K562 (cell line): ENCODE measurements around the gene AMZ1. TPM values are rescaled to one million over a fixed set of nuclear protein-coding genes. Genes with fewer than 3 reads are reported as not detected.

ENCODE experiments used
- BCL6 ChIP-seq: fragments of 250-450 bp; sonication (Bioruptor Pico); IDR thresholded peaks from 2 replicates; pipeline ENCODE4 v1.4.0; 2020
- BDP1 ChIP-seq: IDR thresholded peaks from 3 replicates; pipeline ENCODE4 v1.6.1; 2011; ENCODE audit not compliant: insufficient read length, insufficient read depth
- BHLHE40 ChIP-seq: IDR thresholded peaks from 2 replicates; pipeline ENCODE4 v1.6.1; 2011; ENCODE audit warnings: low read length, improper control_type of control experiment
- CEBPG ChIP-seq, 3 experiments: fragments of 200-800 bp in 1 of 3; sonication (Bioruptor generic) in 1 of 3; sonication (generic) in 1 of 3; formaldehyde crosslinking in 1 of 3; IDR thresholded peaks in 2 of 3; conservative IDR thresholded peaks in 1 of 3; 2 replicates each; pipeline versions ENCODE4 v1.6.1 to v1.8.0; 2016 to 2022; ENCODE audit warnings: missing compliant biosample characterization in 2 of 3, missing genetic modification characterization in 2 of 3, mild to moderate bottlenecking in 1 of 3, missing genetic modification reagents in 1 of 3
- CREM ChIP-seq: IDR thresholded peaks from 2 replicates; pipeline ENCODE4 v1.6.1; 2014; ENCODE audit warnings: antibody characterized with exemption, low read depth
- CTBP1 ChIP-seq: fragments of 450-650 bp; IDR thresholded peaks from 2 replicates; pipeline ENCODE4 v1.6.1; 2016; ENCODE audit warnings: borderline replicate concordance
- DPF2 ChIP-seq: fragments of 450-650 bp; IDR thresholded peaks from 2 replicates; pipeline ENCODE4 v1.6.1; 2016
- ETV1 ChIP-seq: fragments of 450-650 bp; conservative IDR thresholded peaks from 2 replicates; pipeline ENCODE4 v1.6.1; 2016; ENCODE audit warnings: missing genetic modification characterization, control low read depth, low read depth, missing compliant biosample characterization
- FOS ChIP-seq: IDR thresholded peaks from 3 replicates; pipeline ENCODE4 v1.6.1; 2011; ENCODE audit not compliant: insufficient read length; ENCODE audit errors: extremely low read depth
- FOXK1 ChIP-seq: sonication (generic); formaldehyde crosslinking; IDR thresholded peaks from 2 replicates; pipeline ENCODE4 v1.8.0; 2022; ENCODE audit warnings: missing genetic modification reagents, mild to moderate bottlenecking, borderline replicate concordance
- HSF4 ChIP-seq: fragments of 250-450 bp; sonication (Bioruptor Pico); IDR thresholded peaks from 2 replicates; pipeline ENCODE4 v2.1.2; 2022; ENCODE audit warnings: mild to moderate bottlenecking, moderate library complexity, borderline replicate concordance
- KAT2B ChIP-seq: IDR thresholded peaks from one replicate; pipeline ENCODE4 v1.6.1; 2012; ENCODE audit warnings: low read depth, mild to moderate bottlenecking, control low read depth, inconsistent platforms, low read length, moderate library complexity
- KLF16 ChIP-seq: IDR thresholded peaks from 2 replicates; pipeline ENCODE4 v1.6.1; 2016; ENCODE audit warnings: antibody characterized with exemption
- MAFG ChIP-seq: fragments of 450-650 bp; conservative IDR thresholded peaks from 2 replicates; pipeline ENCODE4 v1.6.1; 2016; ENCODE audit warnings: missing genetic modification characterization, missing compliant biosample characterization
- NR1H2 ChIP-seq: sonication (generic); formaldehyde crosslinking; IDR thresholded peaks from 2 replicates; pipeline ENCODE4 v1.4.0; 2020; ENCODE audit warnings: mild to moderate bottlenecking, missing genetic modification reagents
- NR4A1 ChIP-seq, 2 experiments: fragments of 250-450 bp in 1 of 2; fragments of 450-650 bp in 1 of 2; sonication (Bioruptor Pico) in 1 of 2; IDR thresholded peaks; 2 replicates each; pipeline versions ENCODE4 v1.4.0 to v1.6.1; 2016 to 2020; ENCODE audit warnings: mild to moderate bottlenecking in 2 of 2, missing compliant biosample characterization in 1 of 2, missing genetic modification characterization in 1 of 2, moderate library complexity in 1 of 2
- PHF8 ChIP-seq: fragments of 200-600 bp; sonication (generic); IDR thresholded peaks from 2 replicates; pipeline ENCODE4 v1.6.1; 2012; ENCODE audit warnings: mixed run types, mild to moderate bottlenecking, inconsistent platforms, low read length, moderate library complexity, borderline replicate concordance
- POLR2AphosphoS5 ChIP-seq: IDR thresholded peaks from 2 replicates; pipeline ENCODE4 v1.6.1; 2011; ENCODE audit warnings: mild to moderate bottlenecking, low read depth, low read length, moderate library complexity; ENCODE audit not compliant: control insufficient read depth, insufficient read depth
- POLR3A ChIP-seq: IDR thresholded peaks from 2 replicates; pipeline ENCODE4 v1.6.1; 2011; ENCODE audit warnings: borderline replicate concordance, mild to moderate bottlenecking, moderate library complexity; ENCODE audit not compliant: insufficient read length, insufficient read depth; ENCODE audit errors: extremely low read depth
- SIX5 ChIP-seq, 2 experiments: IDR thresholded peaks; 2 replicates each; pipeline ENCODE4 v1.6.1; 2011; ENCODE audit warnings: low read length in 2 of 2, borderline replicate concordance in 1 of 2, low read depth in 1 of 2, mild to moderate bottlenecking in 1 of 2, moderate library complexity in 1 of 2; ENCODE audit not compliant: insufficient read depth in 1 of 2
- SRF ChIP-seq, 2 experiments: fragments of 250-450, 450-650 bp in 1 of 2; sonication (Bioruptor Pico) in 1 of 2; sonication (generic) in 1 of 2; formaldehyde crosslinking; IDR thresholded peaks; 2 replicates each; pipeline versions ENCODE4 v1.5.0 to v1.5.1; 2020 to 2022; ENCODE audit warnings: mild to moderate bottlenecking in 1 of 2, missing genetic modification reagents in 1 of 2
- STAT5B ChIP-seq: fragments of 250-450 bp; sonication (Bioruptor Pico); IDR thresholded peaks from 2 replicates; pipeline ENCODE4 v1.8.0; 2021; ENCODE audit warnings: mild to moderate bottlenecking, inconsistent platforms
- U2AF2 ChIP-seq: fragments of 200-400 bp; formaldehyde crosslinking; optimal IDR thresholded peaks from 2 replicates; pipeline ENCODE3; 2017; ENCODE audit warnings: low read depth, mild to moderate bottlenecking, low read length
- ZNF551 ChIP-seq: fragments of 250-450 bp; sonication (Bioruptor Pico); IDR thresholded peaks from 2 replicates; pipeline ENCODE4 v1.5.0; 2021; ENCODE audit warnings: mild to moderate bottlenecking, moderate library complexity
- ZNF695 ChIP-seq: fragments of 450-650 bp; formaldehyde crosslinking; IDR thresholded peaks from 2 replicates; pipeline ENCODE4 v1.4.0; 2020; ENCODE audit warnings: mild to moderate bottlenecking, moderate library complexity
- polyA plus RNA-seq, 8 experiments: library from polyadenylated mRNA; depleted of rRNA in 4 of 8; stranded (reverse) in 5 of 8; unstranded in 3 of 8; fragments of >200 nt; fragmentation: Nextera tagmentation in 2 of 8; fragmentation: Illumina TruSeq in 1 of 8; extraction: Ambion mirVana in 2 of 8; extraction: Trizol in 1 of 8; gene quantifications; 2 replicates each; pipeline versions ENCODE4 v1.2.1 to v1.2.3, GENCODE V29; 2011 to 2014; ENCODE audit warnings: inconsistent platforms in 1 of 8, missing spikeins in 1 of 8
- total RNA-seq, 7 experiments: library from RNA; depleted of rRNA in 6 of 7; stranded (reverse); fragments of >200 nt in 6 of 7; fragmentation: Illumina TruSeq in 2 of 7; extraction: Trizol in 2 of 7; gene quantifications; 2 replicates each; pipeline versions ENCODE4 v1.2.1 to v1.2.3, GENCODE V29; 2011 to 2021; ENCODE audit warnings: low replicate concordance in 1 of 7
- TF ChIP-seq, protein P1 (sequence below): fragments of 450-650 bp; formaldehyde crosslinking; IDR thresholded peaks from 2 replicates; pipeline ENCODE4 v1.4.0; 2022; ENCODE audit warnings: missing genetic modification characterization
- TF ChIP-seq, protein P2 (sequence below): IDR thresholded peaks from 2 replicates; pipeline ENCODE4 v1.6.1; 2014; ENCODE audit warnings: antibody characterized with exemption

AMZ1 gene
- total and polyA plus RNA-seq, 9 of the 15 experiments (the other 6 are each of a cell fraction or from before 2014, with no cell fraction given): not detected

DNA sequence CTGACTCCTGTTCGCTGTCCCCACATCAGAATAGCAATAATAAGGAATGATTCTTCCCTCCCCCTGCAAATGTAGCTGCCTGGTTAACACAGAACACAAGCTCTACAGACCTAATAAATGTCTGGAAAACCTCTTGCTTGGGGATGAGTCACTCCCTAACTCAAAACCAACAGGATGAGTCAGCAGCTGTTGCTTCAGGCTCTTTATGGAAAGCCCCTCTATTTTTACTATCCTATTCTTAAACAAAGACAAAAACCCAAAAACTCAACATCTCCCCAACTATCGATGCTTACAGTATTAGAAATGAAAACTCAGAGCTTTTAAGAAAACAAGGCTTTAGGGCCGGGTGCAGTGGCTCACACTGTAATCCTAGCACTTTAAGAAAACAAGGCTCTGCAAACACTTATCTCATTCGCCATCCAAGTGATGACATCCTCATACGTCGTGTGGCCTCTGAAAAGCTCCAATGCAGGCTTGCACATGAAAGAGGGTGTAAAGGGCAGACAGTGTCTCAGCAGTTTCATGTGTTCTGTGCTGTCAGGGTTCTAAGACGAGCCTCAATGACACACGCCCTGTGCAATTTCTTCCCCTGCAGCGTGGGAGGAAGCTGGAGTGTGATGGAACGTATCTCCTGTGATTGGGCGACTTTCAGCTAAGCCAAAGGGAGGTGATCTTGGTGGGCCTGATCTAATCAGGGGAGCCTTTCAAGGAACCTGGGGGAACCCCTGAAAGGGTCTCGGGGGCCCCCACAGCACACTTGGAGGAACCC is 70.1 kb downstream of the AMZ1 start (continued):
- no peak for TF ChIP-seq NR4A1 (CRISPR knock-in tag; IDR thresholded peaks at IDR 0.05)
- no peak for TF ChIP-seq NR4A1 (tag; IDR thresholded peaks at IDR 0.05)
- peak; percentile 93 for TF ChIP-seq CREM
- TF ChIP-seq BHLHE40: peak; percentile 79
- TF ChIP-seq HSF4 (CRISPR knock-in tag): no peak
- peak; percentile 98 for TF ChIP-seq DPF2
- peak; percentile 45; the same call in 1 of the 2 replicates for TF ChIP-seq POLR2AphosphoS5
- TF ChIP-seq KLF16: 0 out of 2 replicates have a peak, but pooled peaks have one; percentile 14
- no peak for TF ChIP-seq BCL6 (CRISPR knock-in tag)
- TF ChIP-seq FOXK1 (CRISPR knock-in tag): no peak
- 0 out of 2 replicates have a peak, but pooled peaks have one; percentile 41 for TF ChIP-seq NR1H2 (CRISPR knock-in tag)
- TF ChIP-seq FOS: peak; percentile 76
- TF ChIP-seq CEBPG (CRISPR knock-in tag; IDR thresholded peaks at IDR 0.05): peak; percentile 88
- TF ChIP-seq CEBPG (tag; conservative IDR thresholded peaks at IDR 0.05 in 1 of 2, IDR thresholded peaks at IDR 0.05 in 1 of 2): peak; percentile 85 to 91
- no peak for TF ChIP-seq KAT2B
- TF ChIP-seq POLR3A: no peak
- TF ChIP-seq BDP1: no peak
- TF ChIP-seq STAT5B: no peak
- no peak for TF ChIP-seq PHF8
- TF ChIP-seq, protein P1, sequence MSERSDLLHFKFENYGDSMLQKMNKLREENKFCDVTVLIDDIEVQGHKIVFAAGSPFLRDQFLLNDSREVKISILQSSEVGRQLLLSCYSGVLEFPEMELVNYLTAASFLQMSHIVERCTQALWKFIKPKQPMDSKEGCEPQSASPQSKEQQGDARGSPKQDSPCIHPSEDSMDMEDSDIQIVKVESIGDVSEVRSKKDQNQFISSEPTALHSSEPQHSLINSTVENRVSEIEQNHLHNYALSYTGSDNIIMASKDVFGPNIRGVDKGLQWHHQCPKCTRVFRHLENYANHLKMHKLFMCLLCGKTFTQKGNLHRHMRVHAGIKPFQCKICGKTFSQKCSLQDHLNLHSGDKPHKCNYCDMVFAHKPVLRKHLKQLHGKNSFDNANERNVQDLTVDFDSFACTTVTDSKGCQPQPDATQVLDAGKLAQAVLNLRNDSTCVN: no peak
- TF ChIP-seq, protein P2, sequence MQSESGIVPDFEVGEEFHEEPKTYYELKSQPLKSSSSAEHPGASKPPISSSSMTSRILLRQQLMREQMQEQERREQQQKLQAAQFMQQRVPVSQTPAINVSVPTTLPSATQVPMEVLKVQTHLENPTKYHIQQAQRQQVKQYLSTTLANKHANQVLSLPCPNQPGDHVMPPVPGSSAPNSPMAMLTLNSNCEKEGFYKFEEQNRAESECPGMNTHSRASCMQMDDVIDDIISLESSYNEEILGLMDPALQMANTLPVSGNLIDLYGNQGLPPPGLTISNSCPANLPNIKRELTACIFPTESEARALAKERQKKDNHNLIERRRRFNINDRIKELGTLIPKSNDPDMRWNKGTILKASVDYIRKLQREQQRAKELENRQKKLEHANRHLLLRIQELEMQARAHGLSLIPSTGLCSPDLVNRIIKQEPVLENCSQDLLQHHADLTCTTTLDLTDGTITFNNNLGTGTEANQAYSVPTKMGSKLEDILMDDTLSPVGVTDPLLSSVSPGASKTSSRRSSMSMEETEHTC: no peak
- peak; percentile 96 for TF ChIP-seq MAFG
- TF ChIP-seq SRF (CRISPR knock-in tag; IDR thresholded peaks at IDR 0.05): no peak
- no peak for TF ChIP-seq ZNF695 (CRISPR knock-in tag)
- no peak for TF ChIP-seq ZNF551 (CRISPR knock-in tag)
- TF ChIP-seq U2AF2: no peak
- TF ChIP-seq ETV1: no peak
- TF ChIP-seq SIX5 (IDR thresholded peaks at IDR 0.05; ENCODE audit: borderline replicate concordance in 1 of 2, insufficient read depth in 1 of 2, low read depth in 1 of 2, low read length in 2 of 2): no peak
- TF ChIP-seq CTBP1: peak; percentile 81
